DND-41 (cell line): ENCODE measurements around the gene TET1.

Experiments used
- EZH2 ChIP-seq: IDR thresholded peaks from 3 replicates; pipeline ENCODE4 v1.6.1; 2012; ENCODE audit warnings: borderline replicate concordance, low read depth, mild to moderate bottlenecking, moderate library complexity, low read length, inconsistent platforms; ENCODE audit not compliant: severe bottlenecking
- TF ChIP-seq, protein P1 (sequence below): IDR thresholded peaks from 2 replicates; pipeline ENCODE4 v1.5.1; 2012; ENCODE audit warnings: borderline replicate concordance, low read length, moderate library complexity, mild to moderate bottlenecking; ENCODE audit not compliant: poor library complexity, severe bottlenecking; ENCODE audit errors: extremely low read depth

DNA sequence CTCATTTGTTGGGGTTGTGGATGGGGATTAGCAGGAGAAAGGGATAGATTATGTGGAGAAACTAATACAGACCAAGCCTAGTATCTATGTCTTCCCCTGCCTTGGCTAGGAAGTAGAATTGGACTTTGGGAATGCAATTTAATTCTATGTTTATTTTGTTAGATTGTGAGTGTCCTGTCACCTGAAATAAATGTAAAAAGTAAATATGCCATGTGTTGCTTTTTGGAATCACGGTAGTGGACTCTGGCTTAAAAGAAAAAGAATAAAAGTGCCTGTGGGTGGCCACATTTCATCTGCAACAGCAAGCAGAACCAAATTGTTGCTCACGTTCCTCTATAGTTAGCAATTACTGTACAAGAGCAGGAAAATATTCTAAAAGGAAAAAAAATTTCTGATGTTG, 42.3 kb downstream of the TET1 start:
- TF ChIP-seq, protein P1, sequence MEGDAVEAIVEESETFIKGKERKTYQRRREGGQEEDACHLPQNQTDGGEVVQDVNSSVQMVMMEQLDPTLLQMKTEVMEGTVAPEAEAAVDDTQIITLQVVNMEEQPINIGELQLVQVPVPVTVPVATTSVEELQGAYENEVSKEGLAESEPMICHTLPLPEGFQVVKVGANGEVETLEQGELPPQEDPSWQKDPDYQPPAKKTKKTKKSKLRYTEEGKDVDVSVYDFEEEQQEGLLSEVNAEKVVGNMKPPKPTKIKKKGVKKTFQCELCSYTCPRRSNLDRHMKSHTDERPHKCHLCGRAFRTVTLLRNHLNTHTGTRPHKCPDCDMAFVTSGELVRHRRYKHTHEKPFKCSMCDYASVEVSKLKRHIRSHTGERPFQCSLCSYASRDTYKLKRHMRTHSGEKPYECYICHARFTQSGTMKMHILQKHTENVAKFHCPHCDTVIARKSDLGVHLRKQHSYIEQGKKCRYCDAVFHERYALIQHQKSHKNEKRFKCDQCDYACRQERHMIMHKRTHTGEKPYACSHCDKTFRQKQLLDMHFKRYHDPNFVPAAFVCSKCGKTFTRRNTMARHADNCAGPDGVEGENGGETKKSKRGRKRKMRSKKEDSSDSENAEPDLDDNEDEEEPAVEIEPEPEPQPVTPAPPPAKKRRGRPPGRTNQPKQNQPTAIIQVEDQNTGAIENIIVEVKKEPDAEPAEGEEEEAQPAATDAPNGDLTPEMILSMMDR = no peak
- no peak for TF ChIP-seq EZH2
